HG02870 (cell line): ENCODE data around the gene THOP1.
"Not testable (repeated sequence)": the region's sequence is repeated elsewhere in the genome, so short reads cannot be mapped to it uniquely, and the experiment has no call there.

Experiments used
- ATAC-seq: cut with Tn5 transposase; IDR thresholded peaks from one replicate; pipeline ENCODE4 v1.9.1; 2021; ENCODE audit warnings: mild to moderate bottlenecking, moderate library complexity; ENCODE audit not compliant: unreplicated experiment

Gene THOP1

GRCh38 chr19:2780284-2780683 lies 5.0 kb upstream of the THOP1 start:
- ATAC-seq: no peak

GRCh38 chr19:2782329-2782935 lies 2.9 kb upstream of the THOP1 start:
- no peak for ATAC-seq

- peak; percentile 79 for ATAC-seq
Measured at GRCh38 chr19:2782936-2783780, 2.1 kb upstream of the THOP1 start, which contains the start of gene SGTA. Gene SGTA, minus strand, starts transcription at chr19:2783273. Its CDS starts 14,205 bp downstream, at chr19:2769068.

DNA sequence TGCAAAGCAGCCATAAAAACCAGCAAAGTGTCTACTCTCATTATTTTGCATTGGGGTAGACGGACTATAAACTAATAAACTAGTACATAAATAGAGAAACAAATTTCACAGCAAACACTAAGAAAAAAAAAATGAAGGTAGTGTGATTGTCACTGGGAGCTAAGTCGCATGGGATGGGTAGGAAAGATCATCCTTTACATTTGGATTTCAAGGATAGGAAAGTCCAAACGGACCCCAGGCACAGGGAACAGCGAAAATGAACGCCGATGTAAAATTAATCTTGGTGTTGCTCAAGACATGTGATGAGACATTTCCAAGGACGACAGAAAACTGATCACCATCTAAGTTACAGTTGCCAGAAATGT lies 1.5 kb upstream of the THOP1 start:
- ATAC-seq: no peak

- ATAC-seq: no peak
Measured at GRCh38 chr19:2787115-2787514, 1.8 kb downstream of the THOP1 start.

GRCh38 chr19:2788237-2788636 lies 2.9 kb downstream of the THOP1 start:
- ATAC-seq: no peak

DNA sequence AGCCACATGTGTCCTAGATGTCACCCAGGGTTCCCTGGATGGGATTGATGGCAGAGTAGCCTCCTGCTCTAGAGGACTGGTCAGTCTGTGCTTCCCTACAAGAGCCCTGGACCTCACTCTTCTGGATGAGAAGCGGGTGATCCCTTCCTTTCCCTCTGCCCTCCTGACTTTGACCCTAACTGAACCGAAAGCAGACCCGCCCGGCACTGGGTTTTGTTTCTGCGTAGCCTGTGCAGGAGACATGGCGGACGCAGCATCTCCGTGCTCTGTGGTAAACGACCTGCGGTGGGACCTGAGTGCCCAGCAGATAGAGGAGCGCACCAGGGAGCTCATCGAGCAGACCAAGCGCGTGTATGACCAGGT lies 4.9 kb downstream of the THOP1 start:
- no peak for ATAC-seq

DNA sequence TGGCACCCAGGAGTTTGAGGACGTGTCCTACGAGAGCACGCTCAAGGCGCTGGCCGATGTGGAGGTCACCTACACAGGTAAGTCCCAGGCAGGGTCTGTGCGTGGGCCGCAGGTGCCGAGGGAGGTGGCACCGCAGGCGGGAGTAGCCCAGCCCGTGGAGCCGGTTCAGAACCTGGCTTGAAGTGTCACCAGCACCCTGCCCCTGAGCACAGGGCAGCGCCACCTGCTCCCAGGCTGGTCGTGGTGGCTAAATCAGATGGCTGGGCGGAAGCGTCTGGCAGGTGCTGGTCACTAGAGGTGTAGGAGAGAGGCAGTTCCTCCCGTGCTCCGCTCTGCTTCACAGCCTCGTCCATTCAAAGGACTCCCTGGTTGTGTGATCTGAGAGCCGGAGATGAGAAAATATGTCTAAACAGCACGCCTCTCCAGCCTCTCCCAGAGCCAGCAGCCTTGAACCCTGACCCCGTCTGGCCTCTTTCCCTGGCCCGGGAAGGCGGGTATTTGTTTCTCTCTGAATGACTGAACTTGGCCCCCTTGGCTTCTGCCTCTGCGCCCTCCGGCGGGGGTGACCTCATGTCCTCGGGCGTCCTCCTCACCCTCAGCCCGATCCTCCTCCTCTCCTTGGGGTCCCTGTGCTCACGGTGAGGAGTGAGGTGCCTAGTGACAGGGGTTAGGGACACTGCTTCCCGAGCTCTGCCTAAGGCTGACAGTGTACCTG lies 5.4 kb downstream of the THOP1 start:
- no peak for ATAC-seq

- no peak for ATAC-seq
Measured at GRCh38 chr19:2791440-2791839, 6.1 kb downstream of the THOP1 start.

DNA sequence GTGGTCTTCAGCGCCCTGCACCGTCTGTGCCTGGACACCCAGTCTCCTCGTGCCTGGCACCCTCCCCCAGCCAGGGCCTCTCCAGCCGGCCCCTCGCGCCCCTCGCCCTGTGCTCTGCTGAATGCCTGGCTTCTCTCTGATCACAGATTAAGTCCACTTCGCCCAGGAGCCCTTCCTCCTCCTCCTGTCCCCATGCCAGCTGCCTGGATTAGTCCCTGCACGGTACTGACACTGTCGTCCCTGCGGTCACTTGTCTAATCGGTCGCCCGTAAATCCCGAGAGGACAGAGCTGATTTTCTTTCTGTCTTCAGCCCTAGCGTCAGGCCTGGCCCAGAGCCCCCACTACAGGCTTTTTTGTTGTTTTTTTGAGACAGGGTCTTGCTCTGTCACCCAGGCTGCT lies 6.6 kb downstream of the THOP1 start:
- ATAC-seq: no peak

- not testable (repeated sequence) for ATAC-seq
Measured at GRCh38 chr19:2792666-2793065, 7.4 kb downstream of the THOP1 start.

GRCh38 chr19:2793126-2793525 lies 7.8 kb downstream of the THOP1 start:
- ATAC-seq: no peak

DNA sequence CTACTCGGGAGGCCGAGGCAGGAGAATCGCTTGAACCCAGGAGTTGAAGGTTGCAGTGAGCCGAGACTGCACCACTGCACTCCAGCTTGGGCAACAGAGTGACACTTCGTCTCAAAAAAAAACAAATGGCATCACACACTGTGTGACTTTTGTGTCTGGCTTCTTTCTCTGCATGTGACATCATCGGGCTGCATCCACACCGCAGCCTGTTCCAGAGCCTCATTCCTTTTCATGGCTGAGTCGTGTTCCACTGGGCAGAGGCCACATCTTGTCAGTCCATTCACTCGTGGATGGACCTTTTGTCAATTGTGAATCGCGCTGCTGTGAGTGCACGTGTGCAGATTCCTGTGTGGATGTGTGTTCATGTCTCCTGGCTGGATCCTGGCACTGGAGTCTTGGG lies 8.3 kb downstream of the THOP1 start:
- no peak for ATAC-seq

DNA sequence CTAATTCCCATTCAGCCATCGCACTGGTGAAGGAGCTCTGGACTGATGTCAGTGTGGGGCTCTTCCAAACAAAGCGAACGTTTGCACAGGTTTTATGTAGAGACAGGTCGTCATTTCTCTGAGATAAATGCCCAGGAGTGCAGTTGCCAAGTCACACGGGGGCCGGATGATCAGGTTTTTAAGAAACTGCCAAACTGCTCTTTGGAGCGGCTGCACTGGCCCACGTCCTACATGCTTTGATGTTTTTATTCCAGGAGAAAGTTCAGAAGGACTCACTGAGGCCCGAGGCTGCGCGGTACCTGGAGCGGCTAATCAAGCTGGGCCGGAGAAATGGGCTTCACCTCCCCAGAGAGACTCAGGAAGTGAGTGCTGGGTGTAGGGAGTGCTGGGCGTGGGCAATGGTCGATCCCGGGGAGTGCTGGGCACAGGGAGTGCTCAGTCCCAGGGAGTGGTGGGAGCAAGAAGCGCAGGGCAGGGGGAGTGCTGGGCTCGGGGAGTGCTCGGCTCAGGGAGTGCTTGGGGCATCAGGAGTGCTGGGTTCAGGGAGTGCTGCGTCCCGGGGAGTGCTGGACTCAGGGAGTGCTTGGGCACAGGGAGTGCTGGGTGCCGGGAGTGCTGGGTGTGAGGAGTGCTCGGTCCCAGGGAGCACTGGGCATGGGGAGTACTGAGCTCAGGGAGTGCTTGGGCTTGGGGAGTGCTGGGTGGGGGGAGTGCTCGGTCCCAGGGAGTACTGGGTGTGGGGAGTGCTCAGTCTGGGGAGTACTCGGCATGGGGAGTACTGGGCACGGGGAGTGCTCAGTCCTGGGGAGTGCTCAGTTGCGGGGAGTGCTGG lies 10.7 kb downstream of the THOP1 start:
- ATAC-seq: no peak

DNA sequence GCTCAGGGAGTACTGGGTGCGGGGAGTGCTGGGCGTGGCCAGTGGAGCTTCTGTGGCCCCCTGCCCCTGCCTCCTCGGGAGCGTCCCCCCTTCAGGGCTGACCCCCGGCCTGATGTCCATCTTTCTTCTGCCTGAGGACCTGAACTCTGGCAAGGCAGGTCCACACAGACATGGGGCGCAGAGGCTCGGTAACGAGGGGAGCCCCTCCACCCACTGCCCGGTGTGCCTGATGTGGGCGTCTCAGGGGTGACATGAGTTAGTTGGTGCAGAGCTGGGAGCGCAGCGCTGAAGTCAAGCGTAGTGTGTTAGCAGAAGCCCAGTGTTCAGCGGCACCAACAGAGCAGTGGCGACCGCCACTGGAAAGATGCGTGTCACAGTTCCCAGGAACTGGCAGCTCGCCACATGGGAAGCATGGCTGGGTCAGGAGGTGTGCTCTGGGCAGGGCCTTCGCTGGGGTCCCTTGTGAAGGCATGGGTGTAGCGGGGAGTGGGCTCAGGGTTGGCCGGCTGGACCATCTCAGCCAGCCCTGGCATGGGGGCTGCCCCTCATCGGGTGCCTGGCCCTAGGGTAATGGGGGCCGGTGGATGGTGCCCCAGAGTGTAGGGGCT lies 11.5 kb downstream of the THOP1 start:
- ATAC-seq: no peak

DNA sequence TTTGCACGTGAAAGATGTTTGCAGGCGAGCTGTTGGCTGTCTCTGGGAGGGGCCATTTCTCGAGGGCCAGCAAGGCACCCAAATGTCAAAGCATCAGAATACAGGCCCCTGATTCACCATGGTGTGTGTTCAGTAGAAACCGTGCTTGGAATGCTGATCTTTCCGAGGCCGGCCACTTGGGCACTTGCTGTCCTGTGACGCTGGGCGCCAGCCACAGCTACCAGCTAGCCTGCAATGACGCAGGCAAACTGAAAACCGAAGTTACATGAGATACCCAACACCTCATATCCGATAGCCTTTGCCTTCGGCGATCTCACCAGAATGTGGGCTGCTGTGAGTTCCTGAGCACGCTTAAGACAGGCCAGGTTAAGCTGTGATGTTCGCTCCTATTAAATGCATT lies 12.0 kb downstream of the THOP1 start:
- ATAC-seq: no peak

DNA sequence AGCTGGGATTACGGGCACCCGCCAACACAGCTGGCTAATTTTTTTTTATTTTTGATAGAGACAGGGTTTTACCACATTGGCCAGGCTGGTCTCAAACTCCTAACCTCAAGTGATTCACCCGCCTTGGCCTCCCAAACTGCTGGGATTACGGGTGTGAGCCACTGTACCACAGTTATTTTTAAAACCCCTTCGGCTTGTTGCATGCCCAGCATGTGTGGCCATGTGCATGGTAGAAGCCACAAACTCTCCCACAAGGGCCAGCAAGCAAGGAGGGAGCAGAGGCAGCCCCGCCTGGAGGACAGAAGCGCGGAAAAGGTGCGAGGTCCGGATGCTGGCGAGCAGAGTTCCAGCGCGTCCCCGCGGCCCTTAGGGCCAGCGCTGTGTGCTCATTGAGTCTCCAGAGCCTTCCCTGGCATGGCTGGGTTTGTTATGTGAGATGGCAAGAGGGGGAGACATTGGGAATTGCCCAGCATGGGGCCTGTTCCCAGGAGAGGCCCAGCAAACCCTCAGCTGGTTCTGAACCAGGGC lies 12.9 kb downstream of the THOP1 start:
- no peak for ATAC-seq

GRCh38 chr19:2798733-2799132 lies 13.4 kb downstream of the THOP1 start:
- ATAC-seq: no peak

DNA sequence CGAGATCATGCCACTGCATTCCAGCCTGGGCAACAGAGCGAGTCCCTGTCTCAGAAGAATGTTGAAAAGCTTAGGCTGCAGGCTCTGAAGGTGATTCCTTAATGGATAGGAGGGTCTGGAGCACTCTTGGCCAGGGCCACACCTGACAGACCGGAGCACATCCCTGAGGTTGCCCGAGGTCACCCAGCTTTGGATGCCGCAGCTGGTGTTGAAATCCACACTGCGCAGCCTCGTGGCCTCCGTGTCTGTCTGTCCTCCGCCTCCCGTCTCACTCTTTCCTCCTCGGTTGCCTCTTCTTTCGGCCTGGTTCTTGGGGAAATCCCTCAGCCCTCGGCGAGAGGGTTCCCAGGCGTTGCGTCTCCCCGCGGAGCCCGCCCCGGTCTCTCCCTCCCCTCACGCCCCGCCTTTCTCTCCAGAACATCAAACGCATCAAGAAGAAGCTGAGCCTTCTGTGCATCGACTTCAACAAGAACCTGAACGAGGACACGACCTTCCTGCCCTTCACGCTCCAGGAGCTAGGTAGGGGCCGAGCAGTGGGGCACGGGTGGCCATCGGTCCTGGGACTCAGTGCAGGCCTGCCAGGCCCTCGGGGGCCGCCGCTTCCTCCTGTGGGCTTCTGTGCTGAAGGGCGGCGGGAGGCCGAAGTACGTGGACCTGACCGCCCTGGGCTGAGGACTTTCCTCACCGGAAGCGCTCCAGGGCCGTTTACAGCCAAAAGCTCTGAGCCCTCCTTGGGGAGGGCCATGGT lies 14.1 kb downstream of the THOP1 start:
- ATAC-seq: no peak

GRCh38 chr19:2800506-2800905 lies 15.2 kb downstream of the THOP1 start:
- no peak for ATAC-seq
